ENCODE data around the gene EIPR1. TPM values are rescaled to one million over a fixed set of nuclear protein-coding genes. Genes with fewer than 3 reads are reported as not detected.

Gene EIPR1
- total and polyA plus RNA-seq, 2 of the 13 experiments (the other 11 are each of a cell fraction or from before 2014, with no cell fraction given) = 70.0 to 96.3 TPM

- Histone ChIP-seq H3K4me1 (ENCODE audit: insufficient read depth, low read length) (no peaks in the 10 kb centered on the region), H3K36me3 (replicated peaks in 1 of 2; ENCODE audit: control insufficient read depth in 1 of 2, insufficient read depth in 2 of 2, low read length in 2 of 2) (peaks cover 23 to 48% of the 10 kb centered on the region in 2 experiments), H3K4me2 (ENCODE audit: low read depth, low read length) (no peak overlapping the region), H3K27me3 (ENCODE audit: control insufficient read depth in 1 of 2, insufficient read depth in 2 of 2, low read length in 2 of 2) (no peaks in the 10 kb centered on the region), H3K9ac (ENCODE audit: insufficient read depth, low read depth, low read length) (no peak overlapping the region), H3K9me3 (ENCODE audit: low read length) (no peaks in the 10 kb centered on the region), H4K20me1 (ENCODE audit: insufficient read depth, low read length) (no peaks in the 10 kb centered on the region), H2AFZ (ENCODE audit: low read length) (no peak overlapping the region), H3K4me3 (replicated peaks in 1 of 3; ENCODE audit: insufficient read depth in 1 of 3, low read depth in 2 of 3, low read length in 3 of 3) (no peak overlapping the region), H3K79me2 (ENCODE audit: insufficient read depth, low read length) (no peaks in the 10 kb centered on the region), H3K27ac (ENCODE audit: extremely low read length, insufficient read depth, low read length) (no peak overlapping the region)
- DNase-seq (ENCODE audit: low spot score) = no peak
- 97% methylated on average over 25 of the region's 25 CpGs for WGBS (ENCODE audit: low lambda C conversion rate)
- no peak for FAIRE-seq
- no peak for ATAC-seq
- intact Hi-C loops (cut with micrococcal nuclease; ENCODE audit: unreplicated experiment) = no loop called here
- POLR2A ChIA-PET = no interaction called here
- in situ Hi-C loops (cut with HindIII; ENCODE audit: extremely low pct_ligation_motif_present, low pct_unique_long_range_greater_than_20kb) = no loop called here
- no TSS peak for BruUV-seq (replicated peaks)
- TF ChIP-seq HES4 (CRISPR knock-in tag; IDR thresholded peaks at IDR 0.05; ENCODE audit: borderline replicate concordance) (0 out of 2 replicates have a peak, but pooled peaks have one; percentile 10), ZNF264 (CRISPR knock-in tag; IDR thresholded peaks at IDR 0.05) (no peak), ZNF225 (CRISPR knock-in tag; IDR thresholded peaks at IDR 0.05) (no peak), ZNF572 (CRISPR knock-in tag; IDR thresholded peaks at IDR 0.05) (no peak), ARNT (IDR thresholded peaks at IDR 0.05) (no peak), ZNF746 (CRISPR knock-in tag; IDR thresholded peaks at IDR 0.05) (no peak)
- CTCF ChIA-PET (ENCODE audit: low intra/inter-chr PET ratio, low total read pairs) = no interaction called here
Observed at GRCh38 chr2:3414133-3414860, 36.7 kb upstream of the EIPR1 start.

DNA sequence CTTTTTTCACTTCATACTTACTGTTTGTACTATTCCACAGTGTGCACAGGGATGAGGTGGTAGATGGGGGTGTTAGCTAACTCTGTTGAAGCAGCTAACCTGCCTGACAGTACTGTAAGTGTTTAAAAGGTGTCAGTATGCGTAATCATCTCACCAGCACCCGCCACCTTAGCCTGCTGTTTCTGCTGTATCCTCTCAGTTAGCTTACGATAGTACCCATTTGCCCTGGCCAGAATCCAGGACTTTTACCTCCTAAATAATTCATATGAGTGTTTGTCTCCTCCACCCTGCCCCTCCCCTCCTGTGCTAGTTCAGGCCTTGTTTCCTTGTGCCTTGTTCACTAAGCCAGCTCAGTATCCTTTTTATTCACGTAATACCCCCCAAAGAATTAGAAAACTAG is 36.1 kb upstream of the EIPR1 start:
- H3K4me1 ChIP-seq (ENCODE audit: insufficient read depth, low read length) = no peaks in the 10 kb centered on the region
- no peak overlapping the region for H3K4me3 ChIP-seq (replicated peaks in 1 of 3; ENCODE audit: insufficient read depth in 1 of 3, low read depth in 2 of 3, low read length in 3 of 3)
- no peaks in the 10 kb centered on the region for H3K9me3 ChIP-seq (ENCODE audit: low read length)
- ATAC-seq (no peak), FAIRE-seq (no peak), DNase-seq (ENCODE audit: low spot score) (no peak)
- H3K9ac ChIP-seq (ENCODE audit: insufficient read depth, low read depth, low read length) = no peak overlapping the region
- no peak overlapping the region for H3K27ac ChIP-seq (ENCODE audit: extremely low read length, insufficient read depth, low read length)
- H3K79me2 ChIP-seq (ENCODE audit: insufficient read depth, low read length) = no peaks in the 10 kb centered on the region
- no peaks in the 10 kb centered on the region for H4K20me1 ChIP-seq (ENCODE audit: insufficient read depth, low read length)
- in situ Hi-C loops (cut with HindIII; ENCODE audit: extremely low pct_ligation_motif_present, low pct_unique_long_range_greater_than_20kb) = no loop called here
- WGBS (ENCODE audit: low lambda C conversion rate) = 99% methylated on average over 4 of the region's 4 CpGs
- ChIA-PET POLR2A (no interaction called here), CTCF (ENCODE audit: low intra/inter-chr PET ratio, low total read pairs) (no interaction called here)
- no TSS peak for BruUV-seq (replicated peaks)
- intact Hi-C loops (cut with micrococcal nuclease; ENCODE audit: unreplicated experiment) = no loop called here
- peaks cover 23 to 46% of the 10 kb centered on the region in 2 experiments for H3K36me3 ChIP-seq (replicated peaks in 1 of 2; ENCODE audit: control insufficient read depth in 1 of 2, insufficient read depth in 2 of 2, low read length in 2 of 2)
- H3K27me3 ChIP-seq (ENCODE audit: control insufficient read depth in 1 of 2, insufficient read depth in 2 of 2, low read length in 2 of 2) = no peaks in the 10 kb centered on the region
- H2AFZ ChIP-seq (ENCODE audit: low read length) = no peak overlapping the region
- H3K4me2 ChIP-seq (ENCODE audit: low read depth, low read length) = no peak overlapping the region
- TF ChIP-seq HDAC1 (CRISPR knock-in tag; IDR thresholded peaks at IDR 0.05) = no peak
- TF ChIP-seq AFF4 (CRISPR knock-in tag; IDR thresholded peaks at IDR 0.05) = no peak
- no peak for TF ChIP-seq ZFP41 (CRISPR knock-in tag; IDR thresholded peaks at IDR 0.05; ENCODE audit: borderline replicate concordance)
- TF ChIP-seq ZNF441 (CRISPR knock-in tag; IDR thresholded peaks at IDR 0.05; ENCODE audit: borderline replicate concordance) = no peak
- TF ChIP-seq HMGXB3 (CRISPR knock-in tag; IDR thresholded peaks at IDR 0.05; ENCODE audit: borderline replicate concordance) = no peak

All from HepG2 (cell line).